22Rv1 (cell line): Measurements from ENCODE around the gene SLC2A1.

ENCODE experiments used
- ZFX ChIP-seq: fragments of 450-650 bp; IDR thresholded peaks from 2 replicates; pipeline ENCODE4 v1.6.1; 2017; ENCODE audit warnings: antibody characterized with exemption, borderline replicate concordance
- TF ChIP-seq, protein P1 (sequence below): fragments of 450-650 bp; IDR thresholded peaks from 2 replicates; pipeline ENCODE4 v1.5.1; 2017; ENCODE audit warnings: mild to moderate bottlenecking

DNA sequence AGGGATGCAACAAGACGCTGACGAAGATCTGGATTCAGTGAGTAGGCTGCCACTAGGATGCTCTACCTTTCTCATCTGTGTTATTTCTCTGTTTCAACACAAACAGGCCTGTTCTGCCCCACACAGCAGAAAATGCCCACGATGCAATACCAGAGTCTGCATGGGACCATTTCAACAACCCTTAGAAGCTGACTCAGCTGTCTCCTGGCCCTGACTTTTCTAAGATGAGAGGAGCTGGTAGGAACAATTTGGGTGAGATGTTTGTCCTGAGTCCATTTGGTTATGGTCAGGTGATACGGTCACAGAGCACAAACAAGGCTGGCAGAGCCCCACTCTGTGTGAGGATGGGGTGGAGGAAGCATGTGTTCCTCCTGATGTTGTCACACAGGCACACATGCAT, 11.5 kb upstream of the SLC2A1 start:
- TF ChIP-seq, protein P1, sequence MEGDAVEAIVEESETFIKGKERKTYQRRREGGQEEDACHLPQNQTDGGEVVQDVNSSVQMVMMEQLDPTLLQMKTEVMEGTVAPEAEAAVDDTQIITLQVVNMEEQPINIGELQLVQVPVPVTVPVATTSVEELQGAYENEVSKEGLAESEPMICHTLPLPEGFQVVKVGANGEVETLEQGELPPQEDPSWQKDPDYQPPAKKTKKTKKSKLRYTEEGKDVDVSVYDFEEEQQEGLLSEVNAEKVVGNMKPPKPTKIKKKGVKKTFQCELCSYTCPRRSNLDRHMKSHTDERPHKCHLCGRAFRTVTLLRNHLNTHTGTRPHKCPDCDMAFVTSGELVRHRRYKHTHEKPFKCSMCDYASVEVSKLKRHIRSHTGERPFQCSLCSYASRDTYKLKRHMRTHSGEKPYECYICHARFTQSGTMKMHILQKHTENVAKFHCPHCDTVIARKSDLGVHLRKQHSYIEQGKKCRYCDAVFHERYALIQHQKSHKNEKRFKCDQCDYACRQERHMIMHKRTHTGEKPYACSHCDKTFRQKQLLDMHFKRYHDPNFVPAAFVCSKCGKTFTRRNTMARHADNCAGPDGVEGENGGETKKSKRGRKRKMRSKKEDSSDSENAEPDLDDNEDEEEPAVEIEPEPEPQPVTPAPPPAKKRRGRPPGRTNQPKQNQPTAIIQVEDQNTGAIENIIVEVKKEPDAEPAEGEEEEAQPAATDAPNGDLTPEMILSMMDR = no peak
- TF ChIP-seq ZFX = no peak
